ENCODE results near the gene EIF5AL1.
"Not testable (repeated sequence)": the region's sequence is repeated elsewhere in the genome, so short reads cannot be mapped to it uniquely, and the experiment has no call there.

Gene EIF5AL1

GRCh38 chr10:79511891-79512583 lies at the start of gene EIF5AL1:
TSS of gene EIF5AL1 (plus strand) at chr10:79512533. CDS start at chr10:79512650, 117 bp downstream.
- DNase-seq (ENCODE audit: low spot score), result not testable (repeated sequence)

- DNase-seq (ENCODE audit: low spot score), result peak; percentile 72
Measured at GRCh38 chr10:79463578-79464496, 48.5 kb upstream of the EIF5AL1 start.

- no peak for DNase-seq (ENCODE audit: low spot score)
Measured at GRCh38 chr10:79465341-79465740, 47.0 kb upstream of the EIF5AL1 start.

GRCh38 chr10:79468015-79468560 lies 44.2 kb upstream of the EIF5AL1 start:
- DNase-seq (ENCODE audit: low spot score), result no peak

GRCh38 chr10:79468841-79469585 lies 43.3 kb upstream of the EIF5AL1 start:
- no peak for DNase-seq (ENCODE audit: low spot score)

GRCh38 chr10:79470096-79470495 lies 42.2 kb upstream of the EIF5AL1 start:
- no peak for DNase-seq (ENCODE audit: low spot score)

- no peak for DNase-seq (ENCODE audit: low spot score)
Measured at GRCh38 chr10:79471776-79472175, 40.6 kb upstream of the EIF5AL1 start.

GRCh38 chr10:79472449-79472848 lies 39.9 kb upstream of the EIF5AL1 start:
- no peak for DNase-seq (ENCODE audit: low spot score)

- no peak for DNase-seq (ENCODE audit: low spot score)
Measured at GRCh38 chr10:79472951-79473350, 39.4 kb upstream of the EIF5AL1 start.

GRCh38 chr10:79473496-79474095 lies 38.7 kb upstream of the EIF5AL1 start:
- DNase-seq (ENCODE audit: low spot score), result no peak

GRCh38 chr10:79475119-79475653 lies 37.1 kb upstream of the EIF5AL1 start:
- no peak for DNase-seq (ENCODE audit: low spot score)

GRCh38 chr10:79475877-79476276 lies 36.5 kb upstream of the EIF5AL1 start:
- no peak for DNase-seq (ENCODE audit: low spot score)

GRCh38 chr10:79476645-79477044 lies 35.7 kb upstream of the EIF5AL1 start:
- DNase-seq (ENCODE audit: low spot score), result no peak

- no peak for DNase-seq (ENCODE audit: low spot score)
Measured at GRCh38 chr10:79477456-79477855, 34.9 kb upstream of the EIF5AL1 start.

GRCh38 chr10:79479283-79479909 lies 32.9 kb upstream of the EIF5AL1 start:
- no peak for DNase-seq (ENCODE audit: low spot score)

- DNase-seq (ENCODE audit: low spot score), result no peak
Measured at GRCh38 chr10:79482304-79482703, 30.0 kb upstream of the EIF5AL1 start.

GRCh38 chr10:79482741-79483140 lies 29.6 kb upstream of the EIF5AL1 start:
- DNase-seq (ENCODE audit: low spot score), result no peak

- no peak for DNase-seq (ENCODE audit: low spot score)
Measured at GRCh38 chr10:79483299-79483698, 29.0 kb upstream of the EIF5AL1 start.

GRCh38 chr10:79483948-79484347 lies 28.4 kb upstream of the EIF5AL1 start:
- DNase-seq (ENCODE audit: low spot score), result no peak

GRCh38 chr10:79484476-79484875 lies 27.9 kb upstream of the EIF5AL1 start:
- DNase-seq (ENCODE audit: low spot score), result no peak
